Ammon's horn (tissue), 1 donor: ENCODE results near the gene PLXNA4.

Experiments used
- DNase-seq: peaks from one replicate; pipeline ENCODE4 v3.0.0-alpha.2; 2016; ENCODE audit warnings: low spot score

Gene PLXNA4

GRCh38 chr7:132359743-132360142 lies 216.5 kb downstream of the PLXNA4 start:
- no peak for DNase-seq

DNA sequence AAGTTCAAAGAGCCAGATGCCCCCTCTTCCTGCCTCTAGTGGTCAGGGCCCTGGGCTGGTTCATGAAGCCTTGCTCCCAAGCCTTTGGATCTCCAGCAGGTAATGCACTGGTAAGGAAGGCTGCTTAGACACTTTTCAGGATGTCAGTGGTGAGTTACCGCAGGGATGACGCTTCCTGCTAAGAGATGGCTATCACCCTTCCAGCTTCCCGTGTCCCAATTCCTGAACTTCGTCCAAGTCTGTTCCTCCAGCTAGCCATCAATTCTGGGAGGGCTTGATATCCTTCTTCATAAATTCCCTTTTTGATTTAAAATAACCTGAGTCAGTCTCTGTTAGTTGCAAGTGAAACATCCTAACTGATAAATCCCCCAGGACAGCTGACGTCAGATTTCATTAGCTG lies 221.2 kb downstream of the PLXNA4 start:
- DNase-seq: no peak

DNA sequence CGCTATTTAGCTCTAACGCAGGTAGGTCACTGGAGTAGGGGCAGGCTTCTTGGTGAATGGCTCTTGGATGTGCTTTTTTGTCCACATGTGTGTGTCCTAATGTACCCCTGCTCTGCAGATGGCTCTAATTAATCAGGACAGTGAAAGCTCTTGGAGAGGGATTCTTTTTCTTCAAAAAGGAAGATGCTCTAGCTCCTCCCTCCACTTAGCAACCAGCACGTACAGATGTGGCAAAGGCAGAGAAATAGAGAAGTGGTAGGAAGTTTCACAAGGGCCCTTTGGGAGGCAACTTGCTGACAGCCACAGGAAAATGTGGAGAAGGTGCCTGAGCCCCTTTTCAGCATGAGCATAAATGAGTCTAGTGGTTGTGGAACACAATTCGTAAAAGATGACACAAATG lies 221.7 kb downstream of the PLXNA4 start:
- DNase-seq: no peak

- no peak for DNase-seq
These were observed 222.3 kb downstream of the PLXNA4 start for GRCh38 chr7:132353936-132354335.

GRCh38 chr7:132352800-132353199 lies 223.5 kb downstream of the PLXNA4 start:
- no peak for DNase-seq

GRCh38 chr7:132351954-132352499 lies 224.2 kb downstream of the PLXNA4 start:
- no peak for DNase-seq

- no peak for DNase-seq
These were observed 225.5 kb downstream of the PLXNA4 start for GRCh38 chr7:132350741-132351140.

DNA sequence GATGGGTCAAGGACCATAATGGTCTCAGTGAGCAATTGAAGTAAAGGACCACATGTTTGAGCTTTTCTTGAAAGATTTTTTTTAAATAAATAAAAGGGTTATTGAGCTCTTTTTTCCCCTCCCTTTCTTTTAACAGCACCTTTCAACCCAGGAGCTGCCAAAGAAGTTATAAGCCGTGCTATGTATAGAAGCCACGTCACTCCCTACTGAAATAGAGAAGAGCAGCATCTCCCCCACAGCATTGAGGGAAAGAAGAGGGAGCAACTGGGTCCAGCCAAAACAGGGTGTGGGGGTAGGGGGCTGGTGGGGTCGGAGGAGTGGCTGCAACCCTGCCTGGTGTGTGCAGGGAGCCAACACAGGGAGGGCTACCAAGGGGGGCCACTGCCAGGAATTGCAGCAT lies 227.2 kb downstream of the PLXNA4 start:
- DNase-seq: no peak

DNA sequence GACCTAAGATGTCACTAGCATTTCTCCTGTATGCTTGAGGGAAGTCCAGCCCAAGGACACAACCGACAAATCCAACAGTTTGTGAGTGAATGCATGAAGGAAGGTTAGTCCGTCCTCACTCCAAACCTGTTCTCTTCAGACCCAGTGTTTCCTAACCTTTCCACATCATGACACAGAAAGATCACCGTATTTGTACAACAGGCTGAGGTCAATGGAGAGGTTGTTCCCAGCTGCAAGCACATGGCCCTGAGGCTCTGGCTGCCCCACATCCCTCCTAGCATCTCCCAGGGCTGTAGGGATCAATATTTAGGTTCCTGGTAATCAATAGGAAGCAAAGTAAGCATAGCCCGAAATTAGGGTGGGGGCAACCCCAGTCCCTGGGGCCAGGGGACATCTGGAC lies 227.9 kb downstream of the PLXNA4 start:
- DNase-seq: no peak

- DNase-seq: no peak
These were observed 228.4 kb downstream of the PLXNA4 start for GRCh38 chr7:132347858-132348257.

DNA sequence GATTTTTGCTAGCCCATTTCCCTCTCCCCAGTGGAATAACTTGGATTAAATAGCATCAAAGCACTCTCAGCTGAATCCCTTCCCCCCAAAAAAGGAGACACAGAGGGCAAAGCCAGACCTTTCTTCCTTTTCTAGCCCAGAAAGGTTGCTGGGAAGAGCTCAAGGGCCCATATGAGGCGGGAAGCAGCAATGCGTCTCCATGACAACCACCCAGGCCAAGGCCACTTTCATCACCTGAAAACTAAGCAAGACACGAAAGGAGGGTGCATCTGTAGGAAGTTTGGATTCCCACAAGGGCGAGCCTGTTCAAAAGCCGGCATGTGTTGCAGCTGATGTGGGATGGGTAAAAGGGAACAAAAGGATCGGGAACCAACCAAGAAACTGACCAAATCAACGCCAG lies 229.1 kb downstream of the PLXNA4 start:
- DNase-seq: no peak

DNA sequence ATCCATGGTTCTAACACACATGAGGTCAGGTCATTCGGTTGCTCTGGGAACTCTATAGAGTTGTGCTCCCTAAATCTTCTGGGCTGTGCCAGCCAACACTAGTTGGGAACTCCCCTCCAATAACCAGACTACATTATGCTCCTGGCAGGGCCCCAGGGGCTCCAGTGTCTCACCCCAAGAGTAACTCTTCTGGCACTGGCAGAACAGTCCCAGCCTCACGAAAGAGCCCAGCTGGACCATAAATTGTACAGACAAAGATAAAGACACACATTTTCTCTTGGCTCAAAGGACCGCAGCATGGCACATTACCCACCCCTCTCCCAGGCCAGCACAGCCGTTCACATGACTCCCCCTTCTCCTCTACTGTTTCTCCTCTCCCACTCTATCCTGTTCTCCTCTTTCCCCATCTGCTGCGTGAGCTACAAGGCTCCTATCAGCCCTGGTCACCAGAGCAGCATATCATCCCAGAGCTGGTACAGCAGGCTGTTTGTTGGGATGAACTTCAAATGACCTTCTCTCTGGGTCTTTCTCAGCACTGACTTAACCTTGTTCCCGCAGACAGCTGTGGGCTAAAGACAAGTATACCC lies 230.6 kb downstream of the PLXNA4 start:
- DNase-seq: no peak

DNA sequence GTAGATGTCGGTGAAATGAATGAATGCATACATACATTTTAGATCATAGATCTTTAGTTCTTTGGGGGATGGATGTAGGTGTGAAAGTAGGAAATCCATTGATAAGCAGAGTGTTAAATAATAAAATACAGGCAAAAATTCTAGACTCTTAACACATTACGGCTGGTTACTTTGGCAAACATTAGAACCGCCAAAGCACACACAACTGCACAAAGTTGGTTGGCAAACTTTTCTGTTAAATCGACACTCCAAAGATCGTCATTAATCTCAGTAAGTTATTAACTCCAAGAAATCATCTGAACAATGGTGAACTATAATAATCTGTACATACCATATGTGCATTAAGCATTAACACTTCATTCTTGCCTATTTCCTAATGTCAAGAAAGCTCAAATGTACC lies 231.2 kb downstream of the PLXNA4 start:
- no peak for DNase-seq

DNA sequence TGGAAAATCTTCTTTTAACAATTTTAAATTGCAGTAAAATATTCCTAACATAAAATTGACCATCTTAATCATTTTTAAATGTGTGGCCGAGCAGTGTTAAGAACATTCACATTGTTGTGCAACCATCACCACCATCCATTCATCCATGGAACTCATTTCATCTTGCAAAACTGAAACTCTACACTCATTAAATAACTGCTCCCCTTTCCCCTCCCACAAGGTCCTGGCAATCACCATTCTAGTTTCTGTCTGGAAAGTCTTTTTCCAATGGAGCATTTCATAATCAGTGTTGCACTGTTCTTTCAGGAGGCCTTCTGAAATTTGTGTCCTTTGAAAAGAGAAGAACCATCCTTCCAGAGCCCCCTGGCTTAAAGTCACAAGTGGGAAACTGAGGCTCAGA lies 233.1 kb downstream of the PLXNA4 start:
- no peak for DNase-seq

DNA sequence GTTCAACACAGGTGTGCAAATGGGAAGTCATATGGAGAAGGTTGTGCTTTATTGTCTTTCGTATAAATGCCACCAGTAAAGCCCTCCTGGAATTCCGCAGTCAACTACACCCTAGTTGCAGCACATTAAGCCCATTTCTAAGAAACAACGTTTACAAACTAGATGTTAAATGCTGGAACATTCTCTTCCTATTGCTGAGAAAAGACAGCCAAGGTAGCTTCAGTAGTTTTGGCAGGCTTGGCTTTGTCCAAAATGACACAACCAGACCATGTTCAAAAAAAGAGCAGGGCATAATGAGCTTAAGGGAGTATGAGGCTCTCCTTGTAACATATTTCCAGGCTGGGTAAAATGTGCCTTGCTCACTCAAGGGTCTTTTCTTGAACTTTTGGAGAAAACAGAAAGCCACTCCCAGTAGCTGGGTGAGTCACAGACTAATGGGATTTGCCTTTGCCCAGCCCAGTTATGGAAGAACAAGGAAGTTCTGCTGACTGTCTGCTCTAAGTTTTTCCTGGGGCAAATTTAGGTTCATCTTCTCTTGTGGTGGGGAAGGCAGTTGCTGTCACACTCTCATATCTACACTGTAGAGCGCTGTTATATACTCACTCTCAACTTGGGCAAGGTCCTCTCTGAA lies 238.7 kb downstream of the PLXNA4 start:
- no peak for DNase-seq

- no peak for DNase-seq
These were observed 239.5 kb downstream of the PLXNA4 start for GRCh38 chr7:132336797-132337196.

DNA sequence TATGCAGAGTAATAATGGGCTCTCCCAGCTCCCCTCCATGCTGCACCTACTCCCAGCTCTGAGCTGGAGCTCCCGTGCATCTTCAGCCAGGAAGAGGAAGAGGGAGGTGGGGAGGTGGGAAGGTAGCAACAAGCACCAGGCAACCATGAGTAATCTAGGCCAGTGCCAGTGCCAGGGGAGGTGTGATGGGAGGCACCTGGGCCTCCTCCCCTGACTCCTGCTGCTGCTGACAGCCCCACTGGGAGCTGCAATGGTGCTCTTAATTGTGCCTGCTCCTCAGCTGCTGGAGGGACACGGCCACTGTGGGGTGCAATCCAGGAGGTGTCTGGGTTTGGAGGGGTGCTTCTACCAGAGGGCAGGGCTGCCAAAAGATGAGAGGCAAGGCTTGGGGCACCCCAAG lies 243.0 kb downstream of the PLXNA4 start:
- DNase-seq: peak; percentile 43

DNA sequence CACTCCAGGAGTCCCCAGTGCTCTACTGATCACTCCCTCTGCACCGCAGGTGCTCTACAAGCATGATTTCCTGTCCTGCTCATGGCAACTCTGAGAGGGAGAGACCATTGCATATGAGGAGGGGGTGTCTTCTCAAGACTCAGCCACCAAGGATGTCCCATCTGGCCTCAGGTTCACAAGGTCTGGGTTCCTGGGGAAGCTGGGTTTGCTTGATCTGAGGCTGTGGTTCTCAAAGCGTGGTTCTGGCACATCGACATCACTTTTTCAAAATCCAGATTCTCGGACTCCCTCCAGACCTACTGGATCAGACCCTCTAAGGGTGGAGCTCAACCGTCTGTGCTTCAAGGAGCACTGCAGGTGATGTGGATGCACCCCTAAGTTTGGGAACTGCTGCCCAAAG lies 247.5 kb downstream of the PLXNA4 start:
- no peak for DNase-seq

DNA sequence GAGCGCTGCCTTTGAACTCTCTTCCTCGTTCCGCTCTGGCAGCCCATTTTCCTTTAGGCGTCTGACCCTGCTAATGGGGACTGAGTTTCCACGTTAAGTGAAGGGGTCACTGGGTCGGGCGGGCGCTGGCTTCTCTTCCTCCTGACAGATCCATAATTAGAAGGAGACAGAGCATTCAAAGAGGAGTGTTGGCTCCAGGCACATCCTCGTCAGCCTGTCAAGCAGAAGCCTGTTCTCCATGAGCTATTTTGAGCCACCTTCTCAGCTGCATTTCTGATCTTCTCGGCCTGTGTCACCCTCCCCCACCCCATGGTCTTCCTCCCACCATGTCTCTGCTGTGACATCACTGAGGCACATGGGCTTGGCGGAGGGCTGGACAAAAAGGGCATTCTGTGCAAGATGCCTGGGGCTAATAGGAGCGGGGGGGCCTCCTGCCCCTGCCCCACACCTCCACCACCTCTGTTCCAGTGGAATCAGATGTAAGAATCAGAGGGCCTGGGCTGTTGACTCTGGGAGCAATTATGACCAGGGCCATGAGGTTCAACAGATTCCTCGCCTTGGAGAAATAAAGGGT lies 248.1 kb downstream of the PLXNA4 start:
- no peak for DNase-seq

DNA sequence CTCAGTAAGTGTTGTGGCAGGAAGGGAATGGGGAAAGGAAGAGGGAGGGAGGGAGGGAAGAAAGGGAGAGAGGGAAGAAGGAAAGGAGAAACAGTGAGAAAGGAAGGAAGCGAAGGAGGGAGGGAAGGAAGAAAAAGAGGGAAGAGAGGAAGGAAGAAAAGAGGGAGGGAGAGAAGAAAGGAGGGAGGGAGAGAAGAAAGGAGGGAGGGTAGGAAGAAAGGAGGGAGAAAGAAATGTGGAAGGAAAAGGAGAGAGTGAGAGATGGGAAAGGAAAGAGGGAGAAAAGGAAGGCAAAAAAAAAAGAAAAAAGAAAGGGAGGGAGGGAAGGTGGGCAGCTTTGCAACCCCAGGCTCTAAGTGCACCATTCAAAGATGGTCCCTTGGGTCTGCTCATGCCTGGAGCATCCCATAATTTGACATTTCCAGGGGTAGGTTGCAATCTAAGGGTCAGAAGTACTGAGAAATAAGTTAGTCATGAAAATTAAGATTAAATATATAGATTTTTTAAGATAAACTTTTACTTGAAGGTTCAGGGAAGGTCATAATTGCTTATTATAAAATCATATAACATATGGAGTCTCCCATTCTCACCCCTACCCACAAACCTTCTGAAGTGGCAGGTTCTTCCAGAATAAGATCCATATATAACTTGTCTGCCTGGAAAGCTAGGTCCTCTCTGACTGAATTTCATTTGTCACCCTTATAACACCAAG lies 249.2 kb downstream of the PLXNA4 start:
- no peak for DNase-seq

DNA sequence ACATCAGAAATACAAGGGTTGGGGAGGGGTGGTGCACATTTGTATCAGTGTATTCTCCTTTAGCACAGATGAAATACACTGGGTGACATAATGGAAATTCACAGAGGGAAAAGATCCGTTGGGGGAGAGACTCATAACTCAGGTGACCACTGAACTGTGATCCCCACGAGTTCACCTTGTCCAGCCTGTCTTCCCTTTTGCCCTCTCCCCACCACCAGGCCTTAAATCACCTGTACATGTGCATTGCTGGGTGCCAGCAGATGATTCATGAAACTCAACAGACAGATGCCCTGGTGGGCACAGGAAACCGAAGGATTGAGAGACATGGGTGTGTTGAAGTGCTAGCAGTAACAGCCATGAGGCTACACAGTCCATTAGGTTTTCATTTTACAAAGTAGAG lies 253.3 kb downstream of the PLXNA4 start:
- DNase-seq: no peak

- no peak for DNase-seq
These were observed 254.9 kb downstream of the PLXNA4 start for GRCh38 chr7:132321387-132321786.

- no peak for DNase-seq
These were observed 256.8 kb downstream of the PLXNA4 start for GRCh38 chr7:132319481-132319880.
